Fibroblast of lung (primary cell): ENCODE results near the gene THRB. TPM values are rescaled to one million over a fixed set of nuclear protein-coding genes. Genes with fewer than 3 reads are reported as not detected.

Experiments
- DNase-seq, 2 donors: peaks; one replicate each; pipeline versions ENCODE4 v3.0.0 to v3.0.0-alpha.2; 2010; ENCODE audit warnings: low read depth in 2 of 2
- H2AFZ ChIP-seq: 2 replicates; pipeline ENCODE4 v1.5.1; 2012; ENCODE audit warnings: low read length, control low read depth, inconsistent platforms
- H3K27ac ChIP-seq: 2 replicates; pipeline ENCODE4 v1.5.1; 2011; ENCODE audit warnings: low read length, control low read depth; ENCODE audit not compliant: insufficient read depth
- H3K27me3 ChIP-seq: 2 replicates; pipeline ENCODE4 v1.5.1; 2011; ENCODE audit warnings: mild to moderate bottlenecking, low read length; ENCODE audit not compliant: control insufficient read depth, insufficient read depth
- H3K36me3 ChIP-seq: 2 replicates; pipeline ENCODE4 v1.5.1; 2011; ENCODE audit warnings: low read length; ENCODE audit not compliant: control insufficient read depth, insufficient read depth
- H3K4me1 ChIP-seq: 2 replicates; pipeline ENCODE4 v1.5.1; 2011; ENCODE audit warnings: low read length; ENCODE audit not compliant: control insufficient read depth, insufficient read depth; ENCODE audit errors: extremely low read depth
- H3K4me2 ChIP-seq: 2 replicates; pipeline ENCODE4 v1.5.1; 2011; ENCODE audit warnings: low read length, control low read depth; ENCODE audit not compliant: insufficient read depth; ENCODE audit errors: extremely low read depth
- H3K4me3 ChIP-seq, 4 experiments: fragments of 200-600 bp in 1 of 4; sonication (generic) in 1 of 4; replicated peaks in 1 of 4; 2 replicates each; pipeline ENCODE4 v1.5.1; 2011 to 2016; ENCODE audit warnings: low read length in 4 of 4, low read depth in 3 of 4, mild to moderate bottlenecking in 3 of 4, control low read depth in 2 of 4, inconsistent platforms in 1 of 4, mixed read lengths in 1 of 4; ENCODE audit not compliant: insufficient read depth in 1 of 4; ENCODE audit errors: control extremely low read depth in 1 of 4
- H3K79me2 ChIP-seq: 2 replicates; pipeline ENCODE4 v1.5.1; 2012; ENCODE audit warnings: mild to moderate bottlenecking, low read length, inconsistent platforms; ENCODE audit not compliant: control insufficient read depth, insufficient read depth
- H3K9ac ChIP-seq: 2 replicates; pipeline ENCODE4 v1.5.1; 2011; ENCODE audit warnings: mild to moderate bottlenecking, low read length, control low read depth; ENCODE audit not compliant: insufficient read depth
- H3K9me3 ChIP-seq: 2 replicates; pipeline ENCODE4 v1.5.1; 2012; ENCODE audit warnings: low read depth, low read length; ENCODE audit not compliant: control insufficient read depth, insufficient read depth
- H4K20me1 ChIP-seq: 2 replicates; pipeline ENCODE4 v1.5.1; 2011; ENCODE audit warnings: low read length; ENCODE audit not compliant: control insufficient read depth, insufficient read depth; ENCODE audit errors: extremely low read depth
- CTCF ChIP-seq, 2 donors: IDR thresholded peaks in 1 of 2; conservative IDR thresholded peaks in 1 of 2; 1 replicate in 1 of 2; 2 replicates in 1 of 2; pipeline ENCODE4 v1.5.1; 2011 to 2012; ENCODE audit warnings: low read length in 2 of 2, control low read depth in 1 of 2, inconsistent platforms in 1 of 2, low read depth in 1 of 2, mild to moderate bottlenecking in 1 of 2
- EZH2 ChIP-seq: IDR thresholded peaks from 2 replicates; pipeline ENCODE4 v1.5.1; 2012; ENCODE audit warnings: low read length, control low read depth, mild to moderate bottlenecking; ENCODE audit errors: missing control alignments
- polyA plus RNA-seq, 2 donors: library from polyadenylated mRNA; depleted of rRNA in 1 of 2; stranded (reverse) in 1 of 2; unstranded in 1 of 2; fragments of >200 nt; gene quantifications; 2 replicates each; pipeline ENCODE4 v1.2.1, GENCODE V29; 2011 to 2012; ENCODE audit warnings: missing spikeins in 1 of 2
- total RNA-seq: library from RNA; depleted of rRNA; stranded (reverse); fragments of >200 nt; gene quantifications from 2 replicates; pipeline ENCODE4 v1.2.1, GENCODE V29; 2014

Gene THRB
- total and polyA plus RNA-seq, 2 donors (not counting 1 experiment from before 2014, with no cell fraction given), result 4.2 to 7.4 TPM

DNA sequence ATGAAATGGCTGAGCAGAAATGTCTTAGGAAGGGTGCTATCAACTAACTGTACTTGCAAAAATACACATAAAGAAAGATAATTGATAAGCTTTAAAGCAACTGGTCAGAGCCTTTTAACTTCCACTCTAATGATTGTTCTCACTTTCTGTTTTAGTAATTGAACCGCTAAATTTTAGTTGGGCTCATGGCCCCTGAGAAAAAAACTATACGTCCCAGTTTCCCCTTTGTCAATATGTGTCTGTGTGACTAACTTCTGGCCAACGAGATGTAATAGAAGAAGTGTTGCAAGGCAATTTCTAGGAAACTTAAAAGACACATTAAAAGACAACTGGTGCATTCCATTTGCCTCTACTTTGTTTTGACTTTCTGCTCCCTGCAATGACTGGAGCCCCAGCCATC is 325.7 kb downstream of the THRB start:
- no peaks in the 10 kb centered on the region for H3K79me2 ChIP-seq
- no peaks in the 10 kb centered on the region for H4K20me1 ChIP-seq
- H3K9me3 ChIP-seq, result no peaks in the 10 kb centered on the region
- no peak overlapping the region for H2AFZ ChIP-seq
- no peak overlapping the region for H3K27ac ChIP-seq
- H3K4me2 ChIP-seq, result no peak overlapping the region
- no peaks in the 10 kb centered on the region for H3K4me1 ChIP-seq
- no peak overlapping the region for H3K9ac ChIP-seq
- no peak overlapping the region for H3K4me3 ChIP-seq
- no peak for DNase-seq
- no peaks in the 10 kb centered on the region for H3K27me3 ChIP-seq
- no peaks in the 10 kb centered on the region for H3K36me3 ChIP-seq
- TF ChIP-seq EZH2, result no peak
- no peak for TF ChIP-seq CTCF (conservative IDR thresholded peaks at IDR 0.05 in 1 of 2, IDR thresholded peaks at IDR 0.05 in 1 of 2; ENCODE audit: low read depth in 1 of 2, low read length in 2 of 2)

- no peak overlapping the region for H3K9ac ChIP-seq
- DNase-seq, result no peak
- H3K4me1 ChIP-seq, result no peaks in the 10 kb centered on the region
- H2AFZ ChIP-seq, result no peak overlapping the region
- H3K4me3 ChIP-seq, result no peak overlapping the region
- no peaks in the 10 kb centered on the region for H3K9me3 ChIP-seq
- TF ChIP-seq EZH2 (no peak), CTCF (conservative IDR thresholded peaks at IDR 0.05 in 1 of 2, IDR thresholded peaks at IDR 0.05 in 1 of 2; ENCODE audit: low read depth in 1 of 2, low read length in 2 of 2) (no peak)
- no peaks in the 10 kb centered on the region for H3K27me3 ChIP-seq
- no peaks in the 10 kb centered on the region for H3K36me3 ChIP-seq
- no peaks in the 10 kb centered on the region for H4K20me1 ChIP-seq
- no peak overlapping the region for H3K27ac ChIP-seq
- H3K79me2 ChIP-seq, result no peaks in the 10 kb centered on the region
- H3K4me2 ChIP-seq, result no peak overlapping the region
These were observed 327.2 kb downstream of the THRB start for GRCh38 chr3:24167429-24167828.

DNA sequence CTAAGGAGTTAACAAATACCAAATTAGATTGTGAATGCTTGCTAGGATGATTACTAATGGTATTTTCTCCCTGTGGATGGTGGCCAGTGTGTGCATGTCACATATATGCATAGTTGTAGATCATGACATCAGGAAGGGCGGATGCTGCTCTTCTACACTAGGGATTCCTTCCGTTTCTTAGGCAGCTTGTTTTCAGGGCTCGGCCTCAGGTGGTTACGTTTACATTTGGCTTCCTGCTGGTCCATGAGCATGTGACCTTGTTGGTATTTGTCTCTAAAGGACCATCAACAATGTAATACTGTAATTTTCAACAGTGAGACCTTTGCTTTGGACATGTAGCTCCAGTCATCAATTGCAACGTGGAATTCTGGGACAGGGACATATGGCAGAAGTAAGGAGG is 328.1 kb downstream of the THRB start:
- Histone ChIP-seq H4K20me1 (no peaks in the 10 kb centered on the region), H3K4me1 (no peaks in the 10 kb centered on the region), H3K4me2 (no peak overlapping the region), H3K9me3 (no peaks in the 10 kb centered on the region), H2AFZ (no peak overlapping the region), H3K36me3 (no peaks in the 10 kb centered on the region), H3K27me3 (no peaks in the 10 kb centered on the region), H3K27ac (no peak overlapping the region), H3K9ac (no peak overlapping the region), H3K79me2 (no peaks in the 10 kb centered on the region), H3K4me3 (no peak overlapping the region)
- TF ChIP-seq CTCF (conservative IDR thresholded peaks at IDR 0.05 in 1 of 2, IDR thresholded peaks at IDR 0.05 in 1 of 2; ENCODE audit: low read depth in 1 of 2, low read length in 2 of 2), result no peak
- no peak for TF ChIP-seq EZH2
- no peak for DNase-seq
